GM19239 (cell line): ENCODE data around the gene AARS2.
"Not testable (repeated sequence)": the region's sequence is repeated elsewhere in the genome, so short reads cannot be mapped to it uniquely, and the experiment has no call there.

Experiments used
- DNase-seq: peaks from one replicate; pipeline ENCODE4 v3.0.0; 2011; ENCODE audit warnings: low spot score; ENCODE audit not compliant: insufficient read length
- FAIRE-seq: peaks from 2 replicates; lab custom pipeline; 2011; peaks lifted over from hg19 to GRCh38; lab: Jason Lieb, UNC

The AARS2 gene

DNA sequence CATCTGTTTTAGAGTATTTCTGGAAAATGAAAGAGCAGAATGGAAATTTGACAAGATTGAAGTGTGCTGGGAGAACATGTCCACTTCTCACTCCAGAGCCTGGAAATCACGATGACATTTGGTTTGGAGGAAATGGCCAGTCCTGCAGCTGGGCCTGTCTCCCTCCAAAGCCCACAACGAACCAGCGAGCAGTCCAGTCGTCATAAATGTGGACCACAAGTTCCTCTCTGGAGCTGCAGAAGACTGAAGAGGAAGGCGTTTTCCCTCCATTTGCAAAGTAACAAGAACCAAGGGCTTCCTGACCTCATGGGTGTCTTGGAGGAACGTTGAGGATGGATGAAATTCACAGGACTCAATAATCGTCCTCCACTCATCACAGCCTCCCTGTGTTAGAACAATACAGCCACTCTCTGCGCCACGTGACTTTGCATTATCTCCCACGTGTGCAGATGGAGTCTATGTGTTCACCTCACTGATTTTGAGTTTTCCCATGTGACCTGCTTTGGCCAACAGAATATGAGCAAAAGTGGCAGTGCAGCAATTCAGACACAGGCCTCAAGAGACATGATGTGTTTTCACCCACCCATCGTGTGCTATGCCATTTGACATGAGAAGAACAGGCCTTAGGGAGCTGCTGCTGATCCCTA lies 20.2 kb upstream of the AARS2 start:
- FAIRE-seq (no peak), DNase-seq (no peak)

GRCh38 chr6:44332585-44332984 lies 19.4 kb upstream of the AARS2 start:
- FAIRE-seq = no peak
- no peak for DNase-seq

DNA sequence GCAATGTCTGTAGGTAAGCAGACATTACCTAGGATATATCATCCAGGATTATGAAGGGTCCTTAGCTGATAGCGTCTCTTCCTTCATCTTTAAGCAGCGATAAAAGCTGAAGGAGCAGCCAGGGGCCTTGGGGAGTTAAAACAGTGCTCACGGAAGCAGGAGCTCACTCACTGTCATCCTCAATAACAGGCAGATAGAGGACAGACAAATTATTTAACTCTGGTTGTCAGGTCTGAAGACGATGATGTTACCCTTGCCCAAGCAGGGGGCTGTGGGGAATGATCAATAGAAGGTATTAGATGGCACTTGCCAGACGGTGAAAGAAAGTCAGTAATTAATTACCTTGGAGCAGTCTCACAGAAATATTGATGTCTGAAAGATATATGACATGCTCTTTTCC lies 16.7 kb upstream of the AARS2 start:
- no peak for FAIRE-seq
- DNase-seq = no peak

DNA sequence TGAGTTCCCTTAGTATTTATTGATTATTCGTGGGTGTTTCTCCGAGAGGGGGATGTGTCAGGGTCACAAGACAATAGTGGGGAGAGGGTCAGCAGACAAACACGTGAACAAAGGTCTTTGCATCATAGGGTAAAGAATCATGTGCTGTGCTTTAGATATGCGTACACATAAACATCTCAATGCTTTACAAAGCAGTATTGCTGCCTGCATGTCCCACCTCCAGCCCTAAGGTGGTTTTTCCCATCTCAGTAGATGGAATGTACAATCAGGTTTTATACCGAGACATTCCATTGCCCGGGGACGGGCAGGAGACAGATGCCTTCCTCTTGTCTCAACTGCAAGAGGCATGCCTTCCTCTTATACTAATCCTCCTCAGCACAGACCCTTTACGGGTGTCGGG lies 15.1 kb upstream of the AARS2 start:
- not testable (repeated sequence) for FAIRE-seq, DNase-seq

DNA sequence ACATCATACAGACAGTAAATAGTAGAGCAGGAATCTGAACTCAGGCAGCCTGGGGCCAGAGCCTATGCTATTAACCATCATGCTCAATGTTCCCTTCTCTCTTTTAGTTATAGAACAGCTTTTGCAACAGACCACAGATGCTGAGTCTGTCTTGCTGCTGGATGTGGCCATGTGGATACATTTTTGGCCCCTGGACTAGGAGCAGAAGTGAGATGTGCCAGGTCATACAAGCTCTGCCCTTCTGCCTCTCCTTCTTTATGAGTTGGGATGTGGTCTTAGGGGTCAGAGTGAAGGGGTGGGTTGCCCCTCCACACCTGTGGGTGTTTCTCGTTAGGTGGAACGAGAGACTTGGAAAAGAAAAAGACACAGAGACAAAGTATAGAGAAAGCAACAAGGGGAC lies 14.6 kb upstream of the AARS2 start:
- no peak for DNase-seq
- FAIRE-seq = no peak

DNA sequence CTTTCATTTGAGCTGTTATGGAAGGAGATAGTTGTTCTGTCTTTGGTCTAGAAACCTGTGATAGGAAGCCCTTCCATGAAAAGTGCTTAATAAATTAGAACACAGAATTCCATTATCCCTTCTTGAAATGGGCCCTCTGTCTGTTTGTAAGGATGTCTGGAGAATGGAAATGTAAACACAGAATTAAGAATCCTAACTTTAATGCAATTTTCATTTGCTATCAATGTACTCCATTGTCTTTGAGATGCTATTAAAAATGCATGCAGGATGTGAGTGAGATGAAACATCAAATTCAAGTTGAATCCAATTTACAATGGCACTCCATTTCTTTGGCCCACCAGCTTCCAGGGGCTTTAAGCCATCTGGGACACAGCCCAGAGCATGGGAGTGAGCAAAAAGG lies 13.9 kb upstream of the AARS2 start:
- DNase-seq (no peak), FAIRE-seq (no peak)

GRCh38 chr6:44321210-44321609 lies 8.1 kb upstream of the AARS2 start:
- no peak for FAIRE-seq
- no peak for DNase-seq

DNA sequence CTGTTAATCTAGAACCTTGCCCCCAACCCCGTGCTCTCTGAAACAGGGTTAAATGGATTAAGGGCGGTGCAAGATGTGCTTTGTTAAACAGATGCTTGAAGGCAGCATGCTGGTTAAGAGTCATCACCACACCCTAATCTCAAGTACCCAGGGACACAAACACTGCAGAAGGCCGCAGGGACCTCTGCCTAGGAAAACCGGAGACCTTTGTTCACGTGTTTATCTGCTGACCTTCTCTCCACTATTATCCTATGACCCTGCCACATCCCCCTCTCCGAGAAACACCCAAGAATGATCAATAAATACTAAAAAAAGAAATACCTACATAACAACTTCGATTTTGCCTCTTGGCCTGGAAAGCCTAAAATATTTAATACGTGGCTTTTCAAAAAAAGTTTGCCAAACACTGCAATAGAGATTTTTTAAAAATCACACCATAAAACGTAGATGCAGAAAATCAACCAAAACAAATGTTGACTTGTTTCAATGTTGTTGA lies 4.0 kb upstream of the AARS2 start:
- FAIRE-seq, DNase-seq: not testable (repeated sequence)

GRCh38 chr6:44316481-44316880 lies 3.3 kb upstream of the AARS2 start:
- FAIRE-seq = no peak
- DNase-seq = no peak

- no peak for FAIRE-seq
These were observed 2.8 kb upstream of the AARS2 start for GRCh38 chr6:44315951-44316350.

DNA sequence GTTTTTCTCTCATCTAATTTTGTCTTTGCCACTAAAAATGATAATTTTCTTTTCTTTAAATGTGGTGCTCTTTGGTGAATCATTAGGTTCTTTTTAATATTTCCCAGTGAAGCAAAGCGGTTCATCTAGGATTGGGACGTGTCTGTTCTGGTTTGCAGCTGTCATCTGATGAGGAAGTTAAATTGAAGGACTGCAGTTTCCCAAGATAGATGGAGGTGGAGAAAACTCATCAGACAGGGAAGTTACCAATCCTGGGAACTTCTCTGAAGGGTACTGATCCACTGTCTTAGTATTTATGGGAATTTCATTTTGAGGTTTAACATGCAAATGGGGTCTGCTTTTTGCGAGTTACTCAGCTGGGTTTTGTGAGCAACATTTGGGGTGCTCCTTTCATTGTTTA lies 2.4 kb upstream of the AARS2 start:
- no peak for DNase-seq
- no peak for FAIRE-seq

More at GRCh38 chr6:44315951-44316350, 2.8 kb upstream of the AARS2 start:
- no peak for DNase-seq

DNA sequence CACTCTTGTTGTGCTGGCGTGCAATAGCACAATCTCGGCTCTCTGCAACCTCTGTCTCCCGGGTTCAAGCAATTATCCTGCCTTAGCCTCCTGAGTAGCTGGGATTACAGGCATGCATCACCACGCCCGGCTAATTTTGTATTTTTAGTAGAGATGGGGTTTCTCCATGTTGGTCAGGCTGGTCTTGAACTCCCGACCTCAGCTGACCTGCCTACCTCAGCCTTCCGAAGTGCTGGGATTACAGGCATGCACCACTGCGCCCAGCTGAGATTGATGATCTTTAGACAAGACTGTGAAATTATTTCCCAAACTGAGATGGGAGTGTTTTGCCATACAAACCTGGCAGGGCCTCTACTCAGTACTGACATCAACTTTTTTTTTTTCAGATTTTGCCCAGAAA lies 1.5 kb upstream of the AARS2 start:
- FAIRE-seq, DNase-seq: not testable (repeated sequence)

- FAIRE-seq (no peak), DNase-seq (no peak)
These were observed 1.4 kb downstream of the AARS2 start for GRCh38 chr6:44311767-44312166.

DNA sequence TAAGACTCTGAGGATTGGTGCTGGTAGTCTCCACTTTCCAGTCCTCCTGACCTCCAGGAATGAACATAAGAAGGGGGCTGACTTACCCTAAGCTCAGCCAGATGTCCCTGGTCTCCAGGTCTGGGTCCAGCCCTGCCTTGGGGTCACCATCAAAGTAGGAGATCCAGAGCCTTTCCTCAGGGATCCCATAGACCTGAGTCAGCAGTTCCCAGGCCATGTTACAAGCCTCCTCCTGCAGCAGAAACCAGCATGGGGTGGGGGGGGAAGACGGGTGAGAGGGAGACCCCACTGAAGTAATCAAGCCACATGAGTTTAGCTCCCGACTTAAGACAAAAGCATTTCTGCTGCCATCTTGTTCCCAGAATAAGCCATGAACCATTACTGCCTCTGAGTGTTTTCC lies 1.8 kb downstream of the AARS2 start:
- no peak for DNase-seq
- FAIRE-seq = no peak

- FAIRE-seq = no peak
These were observed 2.9 kb downstream of the AARS2 start for GRCh38 chr6:44310241-44310640.

DNA sequence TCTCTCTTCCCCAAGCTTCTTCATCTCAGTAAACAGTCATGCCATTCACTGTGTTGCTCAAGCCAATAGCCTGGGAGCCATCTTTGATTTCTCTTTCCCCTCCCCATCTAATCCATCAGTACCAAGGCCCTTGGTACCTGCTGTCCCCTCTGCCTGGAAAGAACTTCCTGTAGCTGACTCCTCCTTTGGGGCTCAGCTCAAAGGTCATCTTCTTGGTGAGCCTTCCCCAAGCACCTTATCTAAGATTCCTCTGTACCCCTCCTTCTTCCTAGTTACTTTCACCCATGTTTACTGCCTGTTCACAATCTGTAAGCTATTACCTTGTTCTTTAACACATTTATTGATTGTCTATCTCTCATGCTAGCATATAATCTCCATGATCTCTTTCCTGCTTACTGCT lies 3.5 kb downstream of the AARS2 start:
- FAIRE-seq (no peak), DNase-seq (no peak)

More at GRCh38 chr6:44310241-44310640, 2.9 kb downstream of the AARS2 start:
- DNase-seq = no peak

GRCh38 chr6:44309092-44309491 lies 4.1 kb downstream of the AARS2 start:
- FAIRE-seq (no peak), DNase-seq (no peak)

DNA sequence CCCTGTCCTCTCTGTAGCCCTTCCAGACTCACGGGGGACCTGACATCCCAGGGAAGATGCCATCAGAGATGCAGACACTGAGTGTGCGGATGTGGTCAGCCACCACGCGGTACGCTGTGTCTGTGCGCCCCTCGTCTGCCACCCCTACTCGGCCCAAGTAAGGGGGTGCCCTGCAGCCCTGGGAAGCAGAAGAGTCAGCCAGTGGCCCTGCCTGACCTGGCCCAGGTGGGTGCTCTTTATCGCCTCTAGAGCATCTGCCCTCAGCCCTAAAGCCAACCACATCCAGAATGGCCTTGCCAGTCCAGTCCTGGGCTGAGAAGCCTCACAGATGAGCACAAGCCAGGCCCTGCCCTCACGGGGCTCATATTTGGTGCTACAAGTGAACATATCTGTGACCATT lies 5.9 kb downstream of the AARS2 start:
- no peak for FAIRE-seq

GRCh38 chr6:44306710-44307109 lies 6.4 kb downstream of the AARS2 start:
- FAIRE-seq = no peak
- no peak for DNase-seq

More for the DNA sequence above, 5.9 kb downstream of the AARS2 start:
- no peak for DNase-seq

GRCh38 chr6:44305200-44305725 lies 7.9 kb downstream of the AARS2 start:
- FAIRE-seq (no peak), DNase-seq (no peak)

DNA sequence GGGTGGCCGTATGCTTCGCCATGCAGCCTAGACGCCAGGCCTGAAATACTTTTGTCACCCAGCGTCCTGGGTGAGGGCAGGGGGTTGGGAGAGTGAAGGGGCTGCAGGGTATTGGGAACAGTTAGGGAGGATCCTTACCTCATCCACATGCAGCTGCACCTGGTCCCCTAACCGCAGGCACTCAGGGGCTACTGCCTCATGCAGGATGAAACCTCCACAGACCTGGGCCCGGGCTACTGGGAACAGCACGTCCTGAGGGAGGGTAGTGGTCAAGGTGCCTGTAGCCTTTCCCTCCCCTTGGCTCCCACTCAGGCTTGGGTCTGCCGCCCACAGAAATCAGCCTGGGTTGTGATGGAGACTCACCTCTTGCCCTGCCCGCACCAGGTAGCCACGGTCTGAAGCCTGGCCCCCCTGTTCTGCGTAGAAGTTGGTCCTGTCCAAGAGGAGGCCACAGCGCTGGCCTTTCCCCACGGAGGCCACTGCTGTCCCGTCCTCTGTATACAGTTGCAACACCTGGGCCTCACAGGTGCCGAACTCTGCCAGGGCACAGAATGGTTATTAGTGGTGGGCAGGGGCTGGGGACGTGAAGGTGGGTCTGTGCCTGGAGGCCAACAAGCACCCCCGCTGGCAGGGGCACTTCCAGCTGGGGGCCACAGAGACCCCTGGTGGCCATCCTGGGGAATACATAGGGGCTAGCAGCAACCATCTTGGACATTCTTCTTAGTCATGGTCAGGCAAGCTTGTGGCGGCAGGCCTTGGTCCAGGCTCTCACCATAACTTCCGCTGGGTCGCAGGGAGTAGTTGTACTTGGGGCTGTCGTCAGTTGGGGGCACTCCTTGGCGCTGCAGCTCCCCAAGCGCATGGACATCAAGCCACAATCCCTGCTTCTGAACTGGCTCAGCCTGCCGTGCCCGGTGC lies 8.6 kb downstream of the AARS2 start:
- DNase-seq (peak; percentile 46), FAIRE-seq (peak; percentile 37)
